Activated T-helper 1 cell treated with anti-CD3 and anti-CD28 coated beads, Interleukin-12 subunit alpha, Interleukin-12 subunit beta, Interleukin-2, Interleukin-4 antibody, amounts not matched to agents 30 ng/mL and 10 ng/mL and 1 ng/mL, durations not matched to agents 14 hours and 24 hours and 36 hours (primary cell): ENCODE results near the gene SLC39A11. TPM values are rescaled to one million over a fixed set of nuclear protein-coding genes. Genes with fewer than 3 reads are reported as not detected.
"Not testable (repeated sequence)": the region's sequence is repeated elsewhere in the genome, so short reads cannot be mapped to it uniquely, and the experiment has no call there.

Experiments used
- DNase-seq: peaks from one replicate; pipeline ENCODE4 v3.0.0; 2021; ENCODE audit warnings: low spot score
- H3K27ac Mint-ChIP-seq: one replicate; pipeline ENCODE4 v1.8.0; 2021; ENCODE audit warnings: mild to moderate bottlenecking, mixed read lengths
- H3K27me3 Mint-ChIP-seq: one replicate; pipeline ENCODE4 v1.8.0; 2022; ENCODE audit warnings: mild to moderate bottlenecking, moderate library complexity, mixed read lengths; ENCODE audit not compliant: insufficient read depth
- H3K36me3 Mint-ChIP-seq: one replicate; pipeline ENCODE4 v1.8.0; 2021; ENCODE audit warnings: low read depth, mixed read lengths
- H3K4me1 Mint-ChIP-seq: one replicate; pipeline ENCODE4 v1.8.0; 2021; ENCODE audit warnings: low read depth, mixed read lengths
- H3K4me3 Mint-ChIP-seq: one replicate; pipeline ENCODE4 v1.8.0; 2021; ENCODE audit warnings: mild to moderate bottlenecking, moderate library complexity, mixed read lengths
- H3K9me3 Mint-ChIP-seq: one replicate; pipeline ENCODE4 v1.8.0; 2021; ENCODE audit warnings: mixed read lengths
- intact Hi-C: fragments of 100-400 bp; cut with micrococcal nuclease; formaldehyde crosslinking; loops from one replicate; pipeline ENCODE4 v1.15.1; 2024
- total RNA-seq: library from RNA; stranded (reverse); gene quantifications from 2 replicates; pipeline ENCODE4 v1.2.3, GENCODE V29; 2022

SLC39A11 gene
- total RNA-seq, 1 donor from 2014 or later = 20.9 TPM

- Mint-ChIP-seq H3K4me1 (no peaks in the 10 kb centered on the region), H3K36me3 (no peaks in the 10 kb centered on the region), H3K27ac (no peak overlapping the region), H3K4me3 (no peak overlapping the region), H3K27me3 (no peaks in the 10 kb centered on the region), H3K9me3 (no peaks in the 10 kb centered on the region)
- no peak for DNase-seq
- intact Hi-C loops = no loop called here
Observed at GRCh38 chr17:73003487-73003886, 89.0 kb downstream of the SLC39A11 start.

GRCh38 chr17:73000832-73001231 is 91.7 kb downstream of the SLC39A11 start:
- Mint-ChIP-seq H3K9me3 (peaks cover 8% of the 10 kb centered on the region), H3K27me3 (no peaks in the 10 kb centered on the region), H3K4me3 (no peak overlapping the region), H3K36me3 (peaks cover 1% of the 10 kb centered on the region), H3K4me1 (no peaks in the 10 kb centered on the region), H3K27ac (no peak overlapping the region)
- intact Hi-C loops = no loop called here
- DNase-seq = no peak

GRCh38 chr17:72999474-72999873 is 93.0 kb downstream of the SLC39A11 start:
- H3K9me3 Mint-ChIP-seq, DNase-seq, H3K36me3 Mint-ChIP-seq, H3K27me3 Mint-ChIP-seq, H3K27ac Mint-ChIP-seq, H3K4me3 Mint-ChIP-seq, H3K4me1 Mint-ChIP-seq: not testable (repeated sequence)
- intact Hi-C loops = loop anchor here (10.0 kb wide), 1 partner anchor 135 kb away; no protein-coding TSS in a partner anchor

- Mint-ChIP-seq H3K4me1 (peaks cover under 1% of the 10 kb centered on the region), H3K27me3 (no peaks in the 10 kb centered on the region), H3K27ac (no peak overlapping the region), H3K36me3 (peaks cover 1% of the 10 kb centered on the region), H3K4me3 (no peak overlapping the region), H3K9me3 (peaks cover 9% of the 10 kb centered on the region)
- intact Hi-C loops = loop anchor here (10.0 kb wide), 1 partner anchor 134 kb away; no protein-coding TSS in a partner anchor
- DNase-seq = no peak
Observed at GRCh38 chr17:72998343-72998742, 94.1 kb downstream of the SLC39A11 start.

- Mint-ChIP-seq H3K4me1 (peaks cover 9% of the 10 kb centered on the region), H3K27me3 (no peaks in the 10 kb centered on the region), H3K27ac (no peak overlapping the region), H3K4me3 (no peak overlapping the region), H3K9me3 (peaks cover 9% of the 10 kb centered on the region), H3K36me3 (peaks cover 1% of the 10 kb centered on the region)
- intact Hi-C loops = loop anchor here (10.0 kb wide), 1 partner anchor 133 kb away; no protein-coding TSS in a partner anchor
- DNase-seq = no peak
Observed at GRCh38 chr17:72997559-72997958, 94.9 kb downstream of the SLC39A11 start.

GRCh38 chr17:72996791-72997190 is 95.7 kb downstream of the SLC39A11 start:
- no peaks in the 10 kb centered on the region for H3K27me3 Mint-ChIP-seq
- peaks cover 1% of the 10 kb centered on the region for H3K36me3 Mint-ChIP-seq
- intact Hi-C loops = loop anchor here (10.0 kb wide), 1 partner anchor 132 kb away; no protein-coding TSS in a partner anchor
- H3K4me3 Mint-ChIP-seq = no peak overlapping the region
- H3K4me1 Mint-ChIP-seq = peaks cover 12% of the 10 kb centered on the region
- DNase-seq = no peak
- H3K27ac Mint-ChIP-seq = no peak overlapping the region
- peaks cover 9% of the 10 kb centered on the region for H3K9me3 Mint-ChIP-seq

- intact Hi-C loops = loop anchor here (10.0 kb wide), 1 partner anchor 130 kb away; no protein-coding TSS in a partner anchor
- Mint-ChIP-seq H3K4me1 (peaks cover 12% of the 10 kb centered on the region), H3K27me3 (no peaks in the 10 kb centered on the region), H3K36me3 (peaks cover 1% of the 10 kb centered on the region), H3K27ac (no peak overlapping the region), H3K4me3 (no peak overlapping the region), H3K9me3 (peaks cover 9% of the 10 kb centered on the region)
- no peak for DNase-seq
Observed at GRCh38 chr17:72995008-72995656, 97.4 kb downstream of the SLC39A11 start.

GRCh38 chr17:72992783-72993467 is 99.6 kb downstream of the SLC39A11 start:
- intact Hi-C loops = loop anchor here (10.0 kb wide), 1 partner anchor 128 kb away; no protein-coding TSS in a partner anchor
- H3K4me3 Mint-ChIP-seq, DNase-seq: not testable (repeated sequence)

GRCh38 chr17:72991651-72992050 is 100.8 kb downstream of the SLC39A11 start:
- Mint-ChIP-seq H3K9me3 (peaks cover 9% of the 10 kb centered on the region), H3K36me3 (peaks cover 1% of the 10 kb centered on the region), H3K4me3 (no peak overlapping the region), H3K27ac (no peak overlapping the region), H3K4me1 (peaks cover 12% of the 10 kb centered on the region), H3K27me3 (no peaks in the 10 kb centered on the region)
- no peak for DNase-seq
- intact Hi-C loops = loop anchor here (10.0 kb wide), 1 partner anchor 127 kb away; no protein-coding TSS in a partner anchor

More at GRCh38 chr17:72992783-72993467, 99.6 kb downstream of the SLC39A11 start:
- Mint-ChIP-seq H3K4me1 (peaks cover 12% of the 10 kb centered on the region), H3K27ac (peak overlapping the region; percentile 7)
- H3K9me3 Mint-ChIP-seq, H3K27me3 Mint-ChIP-seq, H3K36me3 Mint-ChIP-seq: not testable (repeated sequence)

GRCh38 chr17:72989074-72989610 is 103.3 kb downstream of the SLC39A11 start:
- H3K27me3 Mint-ChIP-seq = no peaks in the 10 kb centered on the region
- H3K27ac Mint-ChIP-seq = no peak overlapping the region
- peaks cover 12% of the 10 kb centered on the region for H3K4me1 Mint-ChIP-seq
- H3K4me3 Mint-ChIP-seq = no peak overlapping the region
- no peak for DNase-seq
- H3K9me3 Mint-ChIP-seq = no peaks in the 10 kb centered on the region
- H3K36me3 Mint-ChIP-seq = no peaks in the 10 kb centered on the region
- intact Hi-C loops = no loop called here

GRCh38 chr17:72988451-72988850 is 104.0 kb downstream of the SLC39A11 start:
- intact Hi-C loops = no loop called here

GRCh38 chr17:72987166-72987565 is 105.3 kb downstream of the SLC39A11 start:
- no peaks in the 10 kb centered on the region for H3K4me1 Mint-ChIP-seq
- intact Hi-C loops = loop anchor here (2.0 kb wide), 1 partner anchor 106 kb away; the partner anchor contains the start of gene SLC39A11
- H3K27me3 Mint-ChIP-seq = no peaks in the 10 kb centered on the region
- no peaks in the 10 kb centered on the region for H3K36me3 Mint-ChIP-seq
- H3K4me3 Mint-ChIP-seq = no peak overlapping the region
- no peak for DNase-seq
- H3K27ac Mint-ChIP-seq = no peak overlapping the region
- no peaks in the 10 kb centered on the region for H3K9me3 Mint-ChIP-seq

More at GRCh38 chr17:72988451-72988850, 104.0 kb downstream of the SLC39A11 start:
- Mint-ChIP-seq H3K27me3 (no peaks in the 10 kb centered on the region), H3K9me3 (no peaks in the 10 kb centered on the region), H3K4me3 (no peak overlapping the region), H3K27ac (no peak overlapping the region), H3K4me1 (peaks cover 12% of the 10 kb centered on the region), H3K36me3 (no peaks in the 10 kb centered on the region)
- DNase-seq = no peak
